Left cardiac atrium (tissue), 2 donors: ENCODE results near the gene SETD6. TPM values are rescaled to one million over a fixed set of nuclear protein-coding genes. Genes with fewer than 3 reads are reported as not detected.

Experiments
- total RNA-seq, 2 donors: library from RNA; stranded (reverse); fragmentation: NEBNext Ultra II Directional; extraction: Animal tissue kit (Norgen Biotek cat#: 25700); gene quantifications; one replicate each; pipeline ENCODE4 v1.2.1, GENCODE V29; 2021
- donor health status: DM: no; HTN: yes; CAD: no; lungs with severe emphysema.
- donor health status: DM: yes; HTN: yes; CAD: no.

The SETD6 gene
- total RNA-seq, 2 donors from 2014 or later, result 10.7 to 10.8 TPM

Other genes with a start within 250 kb of the SETD6 start
- gene PRSS54, start 220.5 kb upstream of the SETD6 start, total RNA-seq, result not detected
- gene GINS3, start 123.0 kb upstream of the SETD6 start, total RNA-seq, result 1 to 10 TPM; 5.0 to 5.6 TPM
- 100 to 1,000 TPM; 121 to 153 TPM for gene NDRG4, start 15.4 kb upstream of the SETD6 start, total RNA-seq
- gene CNOT1, start 114.3 kb downstream of the SETD6 start, total RNA-seq, result 10 to 100 TPM; 74.2 to 92.9 TPM
- gene SLC38A7, start 169.3 kb downstream of the SETD6 start, total RNA-seq, result 10 to 100 TPM; 20.8 to 21.4 TPM
- gene GOT2, start 218.8 kb downstream of the SETD6 start, total RNA-seq, result 100 to 1,000 TPM; 270 TPM